ENCODE results near the gene KLF15.

Gene KLF15

GRCh38 chr3:126360046-126360713 lies 3.0 kb upstream of the KLF15 start:
- no peak for DNase-seq

GRCh38 chr3:126358816-126359181 lies 1.6 kb upstream of the KLF15 start:
- DNase-seq, result no peak

- DNase-seq, result no peak
Observed at GRCh38 chr3:126358038-126358815, 1.0 kb upstream of the KLF15 start.

- DNase-seq, result no peak
Observed at GRCh38 chr3:126356373-126357264, 589 bp downstream of the KLF15 start.

GRCh38 chr3:126355777-126356372 lies 1.3 kb downstream of the KLF15 start:
- DNase-seq, result no peak

- no peak for DNase-seq
Observed at GRCh38 chr3:126355251-126355650, 2.0 kb downstream of the KLF15 start.

GRCh38 chr3:126354776-126355175 lies 2.4 kb downstream of the KLF15 start:
- no peak for DNase-seq

GRCh38 chr3:126353694-126354321 lies 3.4 kb downstream of the KLF15 start:
- DNase-seq, result no peak

GRCh38 chr3:126352476-126353454 lies 4.4 kb downstream of the KLF15 start:
- DNase-seq, result no peak

- no peak for DNase-seq
Observed at GRCh38 chr3:126351771-126352475, 5.3 kb downstream of the KLF15 start.

GRCh38 chr3:126351086-126351770 lies 6.0 kb downstream of the KLF15 start:
- DNase-seq, result no peak

GRCh38 chr3:126350502-126351085 lies 6.6 kb downstream of the KLF15 start:
- DNase-seq, result no peak

- DNase-seq, result no peak
Observed at GRCh38 chr3:126349611-126350501, 7.4 kb downstream of the KLF15 start.

- no peak for DNase-seq
Observed at GRCh38 chr3:126349071-126349470, 8.1 kb downstream of the KLF15 start.

GRCh38 chr3:126348308-126348920 lies 8.8 kb downstream of the KLF15 start:
- DNase-seq, result no peak

- DNase-seq, result no peak
Observed at GRCh38 chr3:126347543-126348161, 9.6 kb downstream of the KLF15 start.

- no peak for DNase-seq
Observed at GRCh38 chr3:126346466-126346865, 10.7 kb downstream of the KLF15 start.
